Stimulated activated CD4-positive, alpha-beta T cell treated with anti-CD3 and anti-CD28 coated beads, Interleukin-1b, Interleukin-23, amount 100 ng/mL, for 24 hours (primary cell): ENCODE data around the gene CRHR2.
A peak's percentile ranks its signal among the peaks of the same experiment; 100 is the strongest.
"Not testable (repeated sequence)": the region's sequence is repeated elsewhere in the genome, so short reads cannot be mapped to it uniquely, and the experiment has no call there.

ENCODE experiments used
- DNase-seq, 4 experiments: peaks; one replicate each; pipeline ENCODE4 v3.0.0-alpha.2; 2020; ENCODE audit warnings: low read depth in 4 of 4, low spot score in 1 of 4

The CRHR2 gene

DNA sequence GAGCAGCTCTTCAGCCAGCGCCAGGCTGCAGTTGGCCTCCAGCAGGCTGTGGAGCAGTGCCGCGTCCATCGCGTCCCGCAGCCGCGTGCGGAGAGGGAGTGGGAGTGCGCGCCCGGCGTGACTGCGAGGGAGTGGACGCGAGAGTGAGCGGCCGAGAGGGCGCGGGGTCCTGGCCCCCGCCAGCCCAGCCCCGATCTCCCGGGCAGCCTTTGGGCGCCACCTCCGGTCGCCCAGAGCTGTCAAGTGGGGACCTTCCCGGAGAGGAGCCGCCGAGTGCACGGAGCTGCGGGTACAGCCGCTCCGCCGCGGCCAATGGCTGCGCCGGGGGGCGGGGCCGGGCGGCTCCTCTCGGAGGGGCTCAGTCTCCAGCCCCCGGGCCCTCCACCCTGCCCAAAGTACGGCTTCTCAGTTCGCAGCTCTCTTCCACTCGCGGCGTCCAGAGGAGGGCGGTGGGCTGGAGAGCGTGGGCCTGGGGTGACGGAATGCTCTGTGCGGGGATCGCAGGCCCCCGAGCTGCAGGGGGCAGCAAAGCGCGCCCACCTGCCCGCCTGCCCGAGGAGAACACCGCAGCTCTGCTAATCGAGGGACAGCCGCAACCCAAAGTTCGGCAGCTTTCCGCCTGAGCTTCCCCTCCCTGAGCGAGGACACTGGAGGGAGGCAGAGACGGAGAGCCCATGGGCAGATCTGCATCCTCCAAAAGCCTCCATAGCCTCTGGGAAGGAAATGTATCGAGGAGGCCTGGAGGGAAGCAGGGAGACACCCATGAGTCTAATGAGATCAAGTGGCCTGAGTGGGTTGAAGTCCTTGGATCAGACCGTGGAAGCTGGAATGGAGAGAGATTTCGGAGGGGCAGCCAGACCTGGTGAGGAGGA lies at the start of gene CRHR2:
Gene CRHR2 (minus strand): TSS at position 245 of the 872 bp plus-strand sequence. CDS start 176 bp downstream, at position 69.
- peak in 3 of 4 experiments; percentile 11 to 18 (median 12) for DNase-seq

- DNase-seq = no peak
Measured at GRCh38 chr7:30731581-30731980, 49.3 kb upstream of the CRHR2 start.

- no peak for DNase-seq
Measured at GRCh38 chr7:30730996-30731395, 48.7 kb upstream of the CRHR2 start.

DNA sequence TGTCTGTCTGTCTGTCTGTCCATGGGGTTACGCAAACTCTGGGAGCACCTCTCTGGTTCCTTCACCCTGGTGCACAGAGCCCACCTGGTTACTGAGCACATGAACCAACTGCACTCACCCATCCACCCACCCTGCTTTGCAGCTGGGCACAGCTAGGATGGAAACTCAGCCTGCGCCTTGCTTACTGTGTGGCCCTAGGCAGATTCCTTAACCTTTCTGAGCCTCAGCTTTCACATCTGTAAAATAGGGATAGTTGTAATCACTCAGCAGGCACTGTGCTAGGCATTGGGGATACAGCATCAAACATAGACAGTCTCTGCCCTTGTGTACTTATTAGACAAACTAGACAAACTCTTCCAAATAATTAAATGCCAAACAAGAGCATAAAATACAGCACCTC lies 47.8 kb upstream of the CRHR2 start:
- DNase-seq = no peak

GRCh38 chr7:30729642-30730041 lies 47.4 kb upstream of the CRHR2 start:
- no peak for DNase-seq

- DNase-seq = no peak
Measured at GRCh38 chr7:30728591-30729100, 46.4 kb upstream of the CRHR2 start.

DNA sequence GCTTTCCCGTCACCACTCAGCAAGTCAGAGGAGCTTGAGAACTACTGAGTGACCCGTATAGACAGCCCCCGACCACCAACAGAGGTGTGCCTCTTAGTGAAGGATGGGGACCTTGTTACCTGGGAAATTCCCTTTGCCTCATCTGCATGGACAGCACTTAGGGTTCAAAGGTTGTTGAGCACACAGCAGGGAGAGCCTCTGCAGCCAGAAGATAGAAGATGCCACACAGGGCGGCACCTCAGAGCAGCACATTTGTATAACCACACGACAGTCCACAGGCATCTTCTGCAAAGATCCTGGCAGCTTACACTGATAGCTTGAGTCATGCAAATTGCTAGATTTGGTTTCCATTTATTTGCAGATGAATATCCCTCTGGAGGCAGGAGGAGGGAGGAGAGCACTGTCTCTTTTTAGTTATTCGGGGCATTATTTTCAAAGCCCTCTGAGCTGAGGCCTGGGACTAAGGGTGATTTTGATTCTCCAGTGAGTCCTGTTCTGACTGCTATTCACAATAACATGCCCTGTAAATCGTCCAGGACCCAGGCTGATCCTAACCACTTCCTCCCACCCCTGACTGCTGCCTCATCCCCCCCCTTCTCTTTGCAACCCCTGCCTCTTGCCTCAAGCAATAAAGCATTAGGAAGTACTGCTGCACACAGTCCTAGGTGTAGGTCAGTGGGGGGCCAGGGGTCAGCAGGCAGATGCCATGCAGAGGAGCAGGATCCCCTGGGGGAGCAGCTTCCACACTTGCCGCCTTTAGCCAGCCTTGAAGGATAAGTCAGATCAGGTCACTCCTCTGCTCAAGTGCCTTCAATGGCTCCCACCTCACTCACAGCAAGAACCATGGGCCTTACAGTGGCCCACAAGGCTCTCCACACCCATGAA lies 45.0 kb upstream of the CRHR2 start:
- DNase-seq = no peak

GRCh38 chr7:30726296-30727006 lies 44.2 kb upstream of the CRHR2 start:
- no peak for DNase-seq

GRCh38 chr7:30723776-30724175 lies 41.5 kb upstream of the CRHR2 start:
- DNase-seq = no peak

GRCh38 chr7:30722671-30723070 lies 40.4 kb upstream of the CRHR2 start:
- no peak for DNase-seq

DNA sequence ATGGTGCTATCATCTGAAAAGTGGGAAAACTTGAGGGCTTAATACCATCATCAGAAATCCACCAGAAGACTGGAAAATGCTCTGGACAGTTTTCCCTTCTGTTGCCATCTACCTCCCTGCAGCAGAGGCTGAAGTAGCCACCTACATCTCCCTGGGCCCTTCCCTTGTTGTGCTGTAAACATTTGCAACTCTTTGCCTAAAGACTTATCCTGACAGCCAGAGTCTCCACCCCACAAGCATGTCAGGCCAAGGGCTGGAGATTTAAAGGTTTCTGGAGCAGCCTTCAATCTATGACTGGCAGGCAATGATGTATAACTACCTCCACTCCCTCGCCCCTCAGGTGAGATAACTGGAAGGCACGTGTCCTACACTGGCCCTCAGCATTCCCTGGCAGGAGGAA lies 39.9 kb upstream of the CRHR2 start:
- DNase-seq = no peak

DNA sequence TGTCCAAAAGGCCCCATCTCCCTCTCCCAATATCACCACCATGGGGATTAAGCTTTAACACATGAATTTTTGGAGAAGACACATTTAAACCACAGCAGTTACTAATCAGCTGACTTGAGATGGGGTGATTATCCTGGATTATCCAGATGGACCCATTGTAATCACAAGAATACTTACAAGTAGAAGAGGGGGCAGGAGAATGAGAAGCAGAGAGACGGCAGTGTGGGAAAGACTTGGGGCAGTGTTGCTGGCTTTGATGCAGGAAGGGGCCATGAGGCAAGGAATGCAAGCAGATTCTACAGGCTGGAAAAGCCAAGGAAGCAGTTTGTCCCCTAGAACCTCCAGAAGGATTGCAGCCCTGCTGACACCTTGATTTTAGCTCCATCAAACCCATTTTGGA lies 39.0 kb upstream of the CRHR2 start:
- no peak for DNase-seq

DNA sequence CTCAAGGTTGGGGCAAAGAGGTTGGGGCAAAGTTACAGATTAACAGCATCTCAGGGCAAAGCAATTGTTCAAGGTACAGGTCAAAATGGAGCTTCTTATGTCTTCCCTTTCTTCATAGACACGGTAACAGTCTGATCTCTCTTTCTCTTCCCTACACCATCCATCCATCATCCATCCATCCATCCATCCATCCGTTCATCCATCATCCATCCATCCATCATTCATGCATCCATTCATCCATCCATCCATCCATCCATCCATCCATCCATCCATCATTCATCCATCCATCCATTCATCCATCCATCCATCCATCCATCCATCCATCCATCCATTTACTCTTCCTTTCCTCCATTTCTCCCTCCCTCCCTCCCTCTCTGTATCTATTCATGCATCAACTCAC lies 37.2 kb upstream of the CRHR2 start:
- not testable (repeated sequence) for DNase-seq

- no peak for DNase-seq
Measured at GRCh38 chr7:30717181-30717580, 34.9 kb upstream of the CRHR2 start.

DNA sequence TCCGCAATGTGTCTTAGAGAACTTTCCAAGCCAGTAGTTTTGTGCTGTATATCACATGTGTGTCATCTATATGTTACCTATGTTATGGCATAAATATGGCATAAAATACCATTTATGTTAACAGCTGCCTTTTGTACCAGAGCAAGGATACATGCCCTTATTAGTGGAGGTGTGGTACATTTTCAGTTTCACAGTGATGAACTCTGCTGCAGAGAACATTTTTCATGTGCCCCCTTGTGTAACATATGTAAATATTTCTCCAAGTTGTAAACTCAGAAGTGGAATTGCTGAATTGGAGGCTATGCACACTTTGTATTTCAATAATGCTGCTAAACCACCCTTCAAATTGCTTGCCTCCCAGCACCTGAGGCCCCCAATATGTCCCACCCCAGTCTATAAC lies 31.9 kb upstream of the CRHR2 start:
- no peak for DNase-seq

- no peak for DNase-seq
Measured at GRCh38 chr7:30713392-30713791, 31.1 kb upstream of the CRHR2 start.

GRCh38 chr7:30710669-30711068 lies 28.4 kb upstream of the CRHR2 start:
- no peak for DNase-seq

- DNase-seq = no peak
Measured at GRCh38 chr7:30709549-30709948, 27.3 kb upstream of the CRHR2 start.

- no peak for DNase-seq
Measured at GRCh38 chr7:30708983-30709382, 26.7 kb upstream of the CRHR2 start.

GRCh38 chr7:30708412-30708811 lies 26.2 kb upstream of the CRHR2 start:
- DNase-seq = no peak
